Endometrial microvascular endothelial cells (primary cell): ENCODE results near the gene POC1B. TPM values are rescaled to one million over a fixed set of nuclear protein-coding genes. Genes with fewer than 3 reads are reported as not detected.

Experiments used
- in situ Hi-C: cut with HindIII; loops from 2 replicates; pipeline ENCODE4 v1.10.0; 2017; ENCODE audit warnings: low sequenced_read_pairs, low pct_unique_long_range_greater_than_20kb; ENCODE audit errors: inconsistent ontology term
- total RNA-seq: library from RNA; depleted of rRNA; stranded (reverse); fragments of >200 nt; gene quantifications from one replicate; pipeline ENCODE4 v1.2.3, GENCODE V29; 2015; ENCODE audit errors: inconsistent ontology term

POC1B gene
- total RNA-seq, 1 donor from 2014 or later = 10.5 TPM

DNA sequence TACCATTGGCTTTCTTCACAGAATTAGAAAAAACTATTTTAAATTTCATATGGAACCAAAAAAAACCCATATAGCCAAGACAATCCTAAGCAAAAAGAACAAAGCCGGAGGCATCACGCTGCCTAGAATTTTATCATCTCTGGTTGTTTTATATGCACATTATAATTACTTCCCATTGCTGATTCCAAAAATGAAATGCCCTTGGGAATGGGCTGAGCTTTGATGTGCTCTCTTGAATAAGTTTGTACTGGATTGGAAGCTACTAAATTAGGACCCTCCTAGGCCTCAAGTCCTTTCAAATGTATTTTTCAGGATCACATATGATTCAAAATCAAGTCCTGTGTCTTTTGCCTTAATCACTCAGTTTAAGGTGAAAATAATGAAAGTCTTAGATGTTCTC is 114.6 kb downstream of the POC1B start:
- in situ Hi-C loops = no loop called here

DNA sequence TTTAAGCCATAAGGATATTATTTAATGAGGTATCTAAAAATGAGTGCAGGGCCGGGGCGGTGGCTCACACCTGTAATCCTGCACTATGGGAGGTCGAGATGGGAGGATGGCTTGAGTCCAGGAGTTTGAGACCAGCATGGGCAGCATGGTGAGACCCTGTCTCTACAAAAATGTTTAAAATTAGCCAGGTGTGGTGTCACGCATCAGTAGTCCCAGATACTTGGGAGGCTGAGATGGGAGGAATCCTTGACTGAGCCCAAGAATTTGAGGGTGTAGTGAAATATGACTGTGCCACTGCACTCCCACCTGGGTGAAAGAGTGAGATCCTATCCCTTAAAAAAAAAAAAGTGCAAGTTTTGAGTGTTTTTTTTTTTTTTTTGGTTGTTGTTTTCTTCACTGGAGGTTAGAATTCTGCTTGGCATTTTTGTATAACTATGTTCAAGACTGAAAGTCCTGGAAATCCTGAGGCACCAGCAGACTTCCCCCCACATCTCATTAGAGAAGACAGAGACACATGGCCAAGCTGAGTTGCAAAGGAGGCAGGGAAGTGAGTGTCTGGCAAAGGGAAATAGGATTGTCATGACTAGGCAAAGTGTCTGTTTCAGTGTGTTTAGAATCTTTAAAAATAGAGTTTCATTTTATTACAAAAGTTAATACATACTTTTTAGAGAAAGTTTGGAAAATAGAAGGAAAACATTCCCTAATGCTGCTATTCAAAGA is 120.1 kb downstream of the POC1B start:
- in situ Hi-C loops = no loop called here

DNA sequence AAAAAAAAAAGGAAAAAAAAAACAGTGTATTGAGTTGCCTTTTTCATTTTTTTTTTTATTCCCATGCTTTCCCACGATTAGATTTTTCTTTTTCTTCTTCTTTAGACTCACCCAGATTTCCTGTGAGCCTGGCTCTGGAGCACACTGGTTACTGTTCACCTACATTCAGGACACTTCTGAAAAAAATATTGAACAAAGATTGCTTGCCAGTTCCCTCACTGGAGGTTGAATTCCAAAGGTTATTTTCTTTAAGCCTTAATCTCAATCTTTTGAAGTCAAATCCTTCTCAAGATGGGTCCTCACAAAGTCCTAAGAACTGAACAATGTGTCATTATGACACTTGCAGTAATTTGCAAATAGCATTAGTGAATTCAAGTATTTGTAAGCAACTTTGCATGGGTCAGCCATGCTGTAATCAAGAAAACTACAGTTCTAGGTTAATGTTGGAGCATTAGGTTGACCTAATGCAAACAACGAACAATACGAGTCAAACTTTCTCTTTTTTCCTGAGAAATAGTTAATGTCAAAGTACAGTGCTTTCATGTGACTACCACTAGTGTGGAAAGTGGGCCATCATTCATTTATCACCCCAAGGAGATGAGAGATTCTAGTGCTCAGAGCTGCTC is 124.3 kb downstream of the POC1B start:
- in situ Hi-C loops = no loop called here

DNA sequence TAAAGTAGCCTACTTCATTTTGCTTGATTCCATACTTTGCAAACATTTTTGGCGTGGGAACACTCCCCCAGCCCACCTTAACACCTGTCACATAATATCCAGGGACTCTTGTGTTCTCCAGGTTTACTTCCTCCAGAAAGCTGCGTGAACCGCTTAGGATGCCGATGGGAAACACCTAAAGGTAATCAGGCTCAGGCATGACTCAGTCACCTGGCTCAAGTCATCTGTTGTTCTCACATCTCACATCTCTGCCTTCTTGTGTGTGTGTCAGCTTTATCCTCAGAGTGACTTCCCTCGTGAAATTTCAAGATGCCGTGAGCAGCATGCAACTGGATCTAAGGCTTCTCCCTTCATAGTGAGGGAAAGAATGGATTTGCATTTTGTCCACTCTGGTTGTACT is 125.4 kb downstream of the POC1B start:
- in situ Hi-C loops = no loop called here

DNA sequence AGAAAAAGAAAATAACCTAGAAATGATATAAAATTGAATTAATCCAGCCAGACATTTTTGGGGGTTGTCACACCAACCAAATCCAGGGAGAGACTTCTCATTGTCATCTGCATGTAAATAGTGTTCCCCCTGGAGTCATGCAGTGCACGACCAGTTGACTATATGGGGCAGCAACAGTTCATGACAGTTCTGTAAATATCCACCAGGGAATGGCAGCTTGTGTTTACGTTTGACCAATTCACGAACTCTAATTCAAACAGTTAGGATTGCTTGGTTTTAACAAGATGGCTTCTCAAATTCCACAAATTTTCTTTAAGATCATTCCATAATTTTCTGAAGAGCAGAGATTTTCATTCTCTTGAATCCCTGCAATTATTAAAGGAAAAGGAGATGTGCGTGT is 130.1 kb downstream of the POC1B start:
- in situ Hi-C loops = no loop called here

DNA sequence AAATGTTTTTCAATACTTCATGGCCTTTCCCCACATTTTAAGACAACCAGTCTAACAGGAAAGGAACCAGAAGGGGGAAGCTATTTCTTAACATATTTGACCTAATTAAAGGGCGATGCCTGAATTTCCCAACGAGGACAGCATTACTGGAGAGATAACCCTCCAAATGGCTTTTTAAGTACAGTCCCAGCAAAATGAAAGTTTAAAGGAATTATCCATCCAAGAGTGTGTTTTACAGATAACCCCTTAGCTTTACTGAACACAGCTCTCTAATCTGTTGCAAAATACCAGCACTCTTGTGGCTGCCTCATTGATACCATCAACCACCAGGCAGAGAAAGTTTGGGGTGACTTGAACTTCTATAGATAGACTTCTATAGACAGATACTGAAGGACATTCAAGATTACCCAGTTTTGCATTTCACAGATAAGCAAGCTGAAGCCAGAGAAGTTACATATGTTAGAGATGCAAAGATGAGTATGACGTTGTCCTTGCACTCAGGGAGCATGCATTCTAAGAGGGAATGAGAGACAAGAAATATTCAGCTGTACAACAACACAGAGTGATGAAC is 132.2 kb downstream of the POC1B start:
- in situ Hi-C loops = no loop called here

DNA sequence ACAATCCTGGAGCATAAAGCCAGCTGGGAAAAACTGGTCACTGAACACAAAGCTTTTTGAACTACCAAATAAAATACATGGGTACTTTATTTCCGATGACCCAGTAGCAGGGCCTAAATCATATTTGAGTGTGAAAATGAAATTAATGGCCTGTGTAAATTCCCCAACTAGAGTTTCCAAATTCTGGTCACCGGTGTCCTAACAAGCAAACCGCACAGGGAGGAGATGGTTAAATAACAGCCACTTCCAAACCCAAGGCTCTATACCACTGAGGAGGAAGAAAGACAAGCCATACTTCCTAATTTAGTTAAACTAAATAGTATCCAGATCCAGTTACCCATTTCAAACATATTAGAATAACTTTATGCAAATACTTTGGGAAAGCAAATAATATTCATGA is 133.5 kb downstream of the POC1B start:
- in situ Hi-C loops = no loop called here

DNA sequence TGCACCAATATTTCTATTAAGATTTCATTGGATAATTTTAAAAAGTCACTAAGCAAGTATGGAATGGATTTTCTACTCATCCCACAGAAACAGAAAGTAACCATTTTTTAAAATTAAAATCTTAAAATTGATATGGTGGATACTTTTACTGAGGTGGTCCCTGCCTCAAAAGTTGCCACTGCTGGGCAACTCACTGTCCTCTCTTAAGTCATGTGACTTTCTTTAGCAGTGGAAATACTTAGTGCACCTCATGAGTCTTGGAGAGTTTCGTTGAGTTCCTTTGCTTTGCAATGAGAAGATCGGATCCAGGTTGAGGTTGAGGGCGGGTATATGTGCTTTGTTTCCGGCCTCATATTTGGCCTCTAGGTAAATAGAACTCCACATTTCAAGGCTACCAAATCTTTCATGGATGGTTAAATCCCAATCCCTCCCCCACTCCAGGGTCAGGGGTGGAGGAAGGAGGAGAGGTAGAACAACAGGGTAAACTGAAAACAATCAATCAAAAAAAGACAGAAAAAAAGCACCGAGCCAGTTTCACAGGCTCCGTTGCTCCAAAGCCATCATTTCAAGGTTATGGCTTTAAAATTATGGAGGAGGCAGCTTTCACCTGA is 134.0 kb downstream of the POC1B start:
- in situ Hi-C loops = no loop called here

DNA sequence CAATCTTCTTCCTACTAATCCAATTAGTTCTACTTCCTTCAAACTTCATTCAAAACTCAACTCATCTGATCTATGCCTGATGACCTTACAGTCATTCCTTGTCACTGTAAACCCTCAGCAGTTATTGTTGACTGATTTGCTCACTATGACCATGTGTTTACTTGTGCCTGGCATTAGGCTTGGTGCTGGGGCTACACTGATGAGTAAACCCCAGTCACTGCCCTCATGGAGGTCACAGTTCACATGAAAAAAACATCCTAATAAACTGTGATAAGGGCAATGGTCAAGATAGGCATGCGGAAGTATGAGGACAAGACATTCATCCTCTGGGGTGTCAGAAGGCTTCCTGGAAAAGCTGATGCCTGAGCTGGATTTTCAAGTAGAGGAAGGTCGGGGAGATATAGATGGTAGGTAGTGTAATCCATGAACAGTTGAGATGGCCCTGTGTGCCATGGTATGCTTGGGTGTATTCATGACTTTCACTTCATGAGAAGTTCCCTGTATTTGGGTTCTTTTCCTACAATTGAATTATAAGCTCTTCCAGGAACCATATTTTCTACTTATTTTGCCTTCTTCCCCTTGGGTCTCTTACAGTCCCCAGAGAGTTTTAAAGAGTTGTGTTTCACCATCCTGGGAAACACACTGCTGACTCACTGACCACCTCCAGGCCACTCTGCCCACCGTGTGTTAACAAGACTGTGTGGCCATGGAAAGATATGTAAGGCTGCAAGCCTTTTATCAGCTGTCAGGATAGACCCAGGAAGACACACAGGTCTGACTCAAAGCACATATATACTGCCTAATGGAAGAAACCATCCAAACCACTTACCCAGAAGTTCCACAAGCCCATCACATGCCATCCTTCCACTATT is 134.8 kb downstream of the POC1B start:
- in situ Hi-C loops = no loop called here

DNA sequence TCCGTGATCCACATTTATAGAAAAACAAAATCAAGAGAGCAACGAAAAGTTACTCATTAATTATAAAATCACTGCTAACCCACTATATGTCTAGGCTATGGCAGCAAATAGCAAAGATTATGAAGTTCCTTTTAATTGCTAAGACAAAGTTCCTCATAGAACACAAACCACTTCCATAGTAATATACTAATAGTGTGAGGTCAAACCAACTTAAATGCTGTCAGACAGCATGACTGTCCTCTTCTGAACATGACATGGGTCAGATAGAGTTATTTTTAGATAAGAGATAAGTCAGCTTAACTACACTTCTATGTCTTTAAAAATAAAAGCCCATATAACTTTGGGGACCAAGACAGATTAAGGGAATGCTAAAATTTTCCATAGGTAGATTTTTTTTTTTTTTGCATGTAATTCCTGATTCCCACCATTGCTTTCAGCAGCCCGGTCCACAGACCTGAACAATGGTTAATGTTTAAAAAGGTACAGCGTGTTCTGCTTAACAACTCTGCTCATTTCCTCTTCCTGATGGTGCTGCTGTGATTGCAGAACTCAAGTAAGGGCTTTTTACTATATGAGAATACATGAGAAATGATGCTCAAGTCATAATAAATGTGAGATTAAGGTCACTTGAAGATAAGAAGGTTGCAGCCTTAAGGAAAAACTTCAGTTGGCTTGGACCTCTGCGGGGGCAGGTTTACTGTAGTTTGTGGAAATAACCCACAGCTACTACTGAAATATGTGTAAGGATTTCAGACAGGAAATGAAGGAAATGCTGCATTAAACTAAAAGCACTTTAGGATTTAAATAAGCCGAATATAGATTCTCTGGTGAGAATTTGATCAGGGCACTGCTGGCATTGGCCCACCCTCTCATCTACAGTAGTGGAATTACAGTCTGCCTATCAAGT is 135.8 kb downstream of the POC1B start:
- in situ Hi-C loops = no loop called here

DNA sequence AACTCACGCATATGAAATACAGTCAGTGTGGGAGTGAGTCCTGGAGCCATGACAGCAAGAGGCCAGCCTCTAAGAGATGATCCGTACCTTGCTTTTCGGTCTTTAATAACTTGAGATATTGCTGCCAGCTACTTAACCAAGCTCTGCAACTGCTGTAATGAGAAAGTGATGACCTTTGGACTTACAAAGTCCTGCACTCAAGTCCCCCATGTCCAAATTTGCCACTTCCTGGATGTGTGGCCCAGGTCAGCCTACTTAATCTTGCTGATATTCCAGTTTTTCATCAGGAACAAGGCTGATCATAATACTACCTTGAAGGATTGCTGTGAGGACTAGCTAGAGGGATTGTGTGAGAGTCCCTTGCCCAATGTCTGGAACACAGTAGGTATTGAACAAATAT is 139.7 kb downstream of the POC1B start:
- in situ Hi-C loops = no loop called here

DNA sequence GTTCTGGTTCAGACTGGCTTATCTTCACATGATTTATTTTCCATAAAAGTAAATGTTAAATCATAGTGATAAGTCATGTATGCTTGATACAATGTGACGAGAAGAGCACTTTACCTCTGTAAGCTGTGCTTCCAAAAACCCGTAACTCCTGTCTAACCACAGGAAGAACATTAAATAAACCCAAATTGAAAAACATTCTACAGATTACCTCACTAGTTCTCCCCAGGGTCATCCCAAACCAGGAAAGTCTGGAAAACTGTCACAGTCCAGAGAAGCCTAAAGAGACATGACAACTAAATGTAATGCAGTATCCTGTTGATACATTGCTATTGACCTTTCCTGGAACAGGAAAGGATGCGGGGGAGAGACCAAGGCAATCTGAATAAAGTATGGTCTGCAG is 141.0 kb downstream of the POC1B start:
- in situ Hi-C loops = no loop called here

DNA sequence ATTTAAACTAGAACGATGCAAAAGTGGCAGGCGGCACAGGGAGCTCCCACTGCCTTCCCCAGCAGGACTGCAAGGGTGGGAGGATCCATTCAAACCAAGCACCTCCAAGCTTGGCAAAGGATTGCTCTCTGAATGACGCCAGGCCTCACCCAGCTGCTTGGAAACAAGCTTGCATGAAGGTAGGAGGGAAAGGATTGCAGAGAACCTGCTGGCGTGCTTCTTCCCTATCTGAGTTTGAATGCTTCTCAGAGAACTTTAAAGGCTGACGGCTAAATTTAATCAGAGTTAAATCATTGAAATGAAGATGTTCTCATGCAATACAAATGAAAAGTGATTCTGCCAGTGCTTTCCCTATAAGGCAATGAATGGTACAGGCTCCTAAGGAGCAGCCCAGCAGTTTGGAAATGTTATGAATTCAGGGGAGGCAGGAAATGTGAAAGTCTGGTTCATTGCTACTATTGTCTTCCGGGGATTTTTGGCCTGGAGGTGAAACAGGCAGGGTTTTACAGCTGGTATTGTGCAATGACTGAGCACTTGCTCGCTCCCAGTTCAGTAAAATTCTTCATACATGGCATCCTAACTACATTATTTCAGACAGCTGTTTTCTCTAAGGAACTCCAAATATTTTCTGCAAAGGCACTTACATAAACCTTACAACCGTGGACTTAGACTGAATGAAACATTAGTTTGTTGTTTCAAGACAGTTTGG is 141.6 kb downstream of the POC1B start:
- in situ Hi-C loops = no loop called here

DNA sequence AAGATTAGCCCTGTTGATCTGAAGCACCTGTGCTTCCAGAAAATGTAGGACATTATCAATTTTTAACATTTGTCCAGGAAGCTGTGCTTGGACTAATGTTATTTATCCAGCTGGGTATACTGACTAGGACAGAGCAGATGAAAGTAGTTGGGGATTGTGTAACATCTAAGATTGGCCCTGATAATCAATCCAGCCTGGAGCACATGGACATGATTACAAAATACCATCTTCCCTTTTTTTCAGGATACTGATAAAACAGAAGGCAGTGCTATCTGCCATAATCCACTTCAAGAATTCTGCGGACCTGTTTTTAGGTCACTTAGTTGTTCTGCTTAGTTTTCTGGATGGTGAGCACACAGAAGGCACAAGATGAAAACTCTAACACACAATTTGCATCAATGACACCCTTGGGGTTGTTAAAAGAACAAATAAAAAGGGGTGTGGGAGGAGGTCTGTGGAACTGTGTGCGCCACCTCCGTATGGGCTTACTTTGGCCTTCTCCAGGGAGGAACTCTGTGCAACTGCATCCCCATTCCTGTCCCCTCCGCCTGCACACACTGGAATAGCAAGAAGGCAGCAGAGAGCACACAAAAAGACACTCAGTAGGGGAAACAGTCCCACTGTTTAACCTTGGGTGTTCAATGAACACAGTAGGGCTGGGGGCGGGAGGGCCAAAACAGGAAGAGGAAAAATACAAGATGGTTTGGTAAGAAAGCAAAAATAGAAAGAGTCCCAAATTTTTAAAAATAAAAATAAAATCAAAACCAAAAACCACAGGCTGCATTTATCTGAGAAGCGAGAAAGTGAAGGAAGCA is 142.4 kb downstream of the POC1B start:
- in situ Hi-C loops = no loop called here

DNA sequence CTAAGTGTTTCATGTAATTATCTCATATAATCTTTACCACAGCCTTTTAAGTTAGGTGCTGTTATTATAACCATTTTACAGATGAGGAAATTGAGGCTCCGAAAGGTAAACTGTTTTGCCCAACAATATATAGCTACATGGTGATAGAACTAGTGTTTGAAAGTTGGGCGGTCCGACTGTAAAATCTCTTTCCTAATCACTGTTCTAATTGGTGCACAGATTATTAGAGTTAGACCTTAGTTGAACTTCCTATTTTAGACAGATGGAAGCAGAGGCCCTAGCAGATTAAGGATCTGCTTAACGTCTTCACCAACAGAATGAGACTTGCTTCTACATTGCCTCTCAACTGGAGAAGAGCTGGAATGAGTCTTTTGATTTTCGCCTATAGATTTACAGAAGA is 143.5 kb downstream of the POC1B start:
- in situ Hi-C loops = no loop called here

DNA sequence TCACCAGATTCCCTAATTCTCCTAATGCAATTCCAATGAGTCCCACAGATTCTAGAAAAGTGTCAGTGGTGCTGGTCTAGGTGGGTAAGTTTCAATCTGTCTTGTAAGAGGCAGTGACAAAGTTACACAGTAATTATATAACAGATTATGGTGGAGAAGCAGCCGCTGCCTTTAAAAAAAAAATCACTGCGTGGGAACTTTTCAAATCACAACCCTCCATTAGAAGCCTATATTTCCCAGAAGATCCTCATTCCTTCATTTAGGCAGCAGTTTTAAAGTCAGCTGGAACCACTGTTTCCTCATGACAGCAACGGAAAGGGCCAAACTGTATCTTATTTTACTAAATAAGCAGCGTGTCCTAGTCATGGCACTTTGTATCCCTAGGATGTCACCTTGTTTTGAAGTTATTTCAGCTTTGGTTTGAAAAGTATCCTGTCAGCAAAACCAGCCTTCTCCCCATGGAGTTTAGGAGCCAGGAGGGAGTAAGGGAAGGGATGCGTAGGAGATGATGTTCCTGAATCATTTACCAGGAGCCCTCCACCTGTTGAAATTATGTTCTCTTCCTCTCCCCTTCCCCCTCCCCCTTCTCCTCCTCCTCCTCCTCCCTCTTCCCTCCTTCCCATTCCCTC is 145.9 kb downstream of the POC1B start:
- in situ Hi-C loops = no loop called here
